GM19351 (cell line): Measurements from ENCODE around the gene RAP1GAP.
"Not testable (repeated sequence)": the region's sequence is repeated elsewhere in the genome, so short reads cannot be mapped to it uniquely, and the experiment has no call there.

ENCODE experiments used
- ATAC-seq: cut with Tn5 transposase; IDR thresholded peaks from one replicate; pipeline ENCODE4 v1.9.1; 2021; ENCODE audit warnings: mild to moderate bottlenecking, moderate library complexity; ENCODE audit not compliant: unreplicated experiment

Gene RAP1GAP

DNA sequence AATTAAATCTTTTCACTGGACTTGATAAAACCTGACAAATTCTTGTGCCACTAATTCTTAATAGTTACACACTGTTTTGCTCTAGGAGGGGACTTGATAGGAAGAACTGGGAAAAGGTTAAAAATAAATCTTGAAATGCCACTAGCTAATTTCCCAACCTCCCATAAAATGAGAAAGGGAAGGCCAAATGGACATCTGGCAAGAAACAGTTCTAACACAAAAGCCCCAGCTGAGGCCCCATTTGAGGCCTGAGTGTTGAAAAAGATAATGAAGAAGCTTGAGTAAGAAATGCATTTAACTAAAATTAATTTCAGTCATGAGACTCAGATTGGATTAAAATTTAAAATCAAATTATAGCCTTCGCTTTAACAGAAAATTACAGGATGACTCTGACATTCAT lies 11.2 kb upstream of the RAP1GAP start:
- no peak for ATAC-seq

DNA sequence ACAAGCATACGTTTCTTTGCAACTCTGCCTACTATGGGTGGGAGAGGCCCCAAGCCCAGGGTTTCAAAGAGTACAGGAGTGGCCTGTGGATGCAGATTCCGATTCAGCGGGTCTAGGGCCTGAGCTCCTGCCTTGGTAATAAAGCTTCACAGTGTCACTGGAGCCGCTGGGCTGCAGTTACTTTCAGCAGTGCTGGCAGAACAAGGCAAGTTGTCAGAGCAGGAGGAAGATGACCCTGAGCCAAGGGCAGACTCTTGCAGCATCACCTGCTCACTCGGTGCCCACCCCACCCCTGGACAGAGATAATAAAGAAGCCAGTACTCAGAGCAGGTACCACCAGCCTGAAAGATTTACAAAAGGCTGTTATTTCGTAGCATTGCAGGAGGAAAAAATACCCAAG lies 8.0 kb upstream of the RAP1GAP start:
- ATAC-seq: no peak

DNA sequence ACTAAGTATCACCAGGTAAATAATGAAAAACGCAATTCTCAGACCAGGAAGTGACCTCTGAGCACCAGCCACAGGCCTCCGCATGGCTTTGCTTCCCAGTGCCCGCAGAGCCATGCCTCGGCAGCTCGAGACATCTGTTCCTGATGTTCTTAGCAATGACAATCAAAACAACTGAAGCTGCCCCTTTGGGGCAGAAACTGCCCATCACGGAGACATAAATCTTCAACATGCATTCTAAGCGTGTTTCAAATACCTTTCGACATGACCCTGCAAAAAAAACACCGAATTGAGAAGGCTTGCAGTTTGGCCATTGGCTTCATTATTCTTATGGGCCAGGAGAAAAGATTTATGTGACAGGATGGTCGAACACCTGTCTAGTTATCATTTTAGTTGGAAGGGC lies 5.8 kb upstream of the RAP1GAP start:
- ATAC-seq: no peak

DNA sequence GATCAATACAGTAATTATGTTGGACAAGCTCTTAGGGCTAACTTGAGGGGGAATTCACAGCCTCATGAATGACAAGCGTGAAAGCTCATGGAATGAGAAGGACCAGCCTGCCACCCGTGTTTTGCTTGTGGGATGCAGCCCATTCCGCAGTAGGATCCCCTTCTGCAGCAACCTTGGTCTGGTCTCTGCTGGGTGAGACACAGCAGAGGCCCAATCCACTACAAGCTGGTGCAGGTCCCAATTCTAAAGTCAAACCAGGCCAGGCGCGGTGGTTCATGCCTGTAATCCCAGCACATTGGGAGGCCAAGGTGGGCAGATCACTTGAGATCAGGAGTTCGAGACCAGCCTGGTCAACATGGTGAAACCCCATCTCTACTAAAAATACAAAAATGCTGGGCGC lies 4.7 kb upstream of the RAP1GAP start:
- ATAC-seq: not testable (repeated sequence)

DNA sequence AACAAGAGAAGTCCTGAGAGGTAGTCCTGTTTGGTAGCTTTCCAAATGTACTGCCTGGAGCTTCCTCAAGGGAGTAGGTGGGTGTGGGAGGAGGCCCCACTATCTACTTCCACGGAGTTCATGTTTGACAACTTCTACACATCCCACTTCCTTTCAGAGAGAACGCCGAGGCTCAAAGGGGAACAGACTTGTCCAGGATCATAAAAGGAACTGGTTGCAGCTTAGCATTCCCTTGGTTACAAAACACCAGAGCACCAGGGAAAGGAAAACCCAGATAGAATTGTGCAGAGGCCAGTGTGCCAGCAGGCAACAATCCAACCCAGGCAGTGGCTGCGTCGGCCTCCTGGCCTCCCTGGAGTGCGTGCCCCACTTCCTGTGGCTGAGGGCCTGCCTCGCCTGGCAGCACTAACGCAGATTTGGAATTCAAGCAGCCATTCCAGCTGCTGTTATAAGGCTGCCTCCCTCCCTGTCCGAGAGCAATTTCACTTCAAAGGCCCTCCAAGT lies 4.2 kb upstream of the RAP1GAP start:
- ATAC-seq: no peak

DNA sequence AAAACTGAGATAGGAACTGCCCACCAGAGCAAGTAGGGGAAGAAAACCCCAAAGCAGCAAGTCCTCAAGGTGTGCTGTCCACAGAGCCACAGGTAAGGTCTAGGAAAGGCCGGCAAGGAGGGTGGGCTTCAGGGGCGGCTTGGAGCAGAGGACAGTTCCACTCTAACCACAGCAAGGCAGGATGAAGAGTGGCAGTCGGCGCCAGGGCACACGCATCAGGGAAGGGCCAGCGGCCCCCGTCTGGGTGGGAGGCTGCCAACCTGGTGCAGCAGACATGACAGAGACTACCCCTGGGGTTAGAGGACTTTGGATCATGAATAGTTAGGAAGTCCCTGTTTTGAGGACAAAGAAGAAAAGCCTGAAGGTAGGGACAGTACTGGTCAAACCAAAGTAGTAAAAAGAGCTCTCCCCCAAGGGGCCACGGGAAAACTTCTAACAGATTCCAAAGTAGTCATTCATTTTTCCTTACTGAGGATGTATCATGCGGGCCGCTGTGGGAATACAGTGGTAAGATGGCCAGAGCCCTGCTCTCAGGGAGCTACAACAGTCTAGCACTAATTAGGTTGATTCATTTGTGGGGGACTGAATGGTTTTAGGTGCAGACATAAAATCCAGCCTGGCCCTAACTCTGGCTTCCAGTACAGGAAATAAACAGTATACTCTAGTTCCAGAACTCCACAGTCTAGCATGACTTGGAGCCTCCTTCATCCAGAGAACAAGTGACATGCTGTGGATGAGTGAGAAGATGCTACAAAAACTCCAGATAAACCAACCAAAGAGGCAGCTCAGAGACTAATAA lies 3.5 kb upstream of the RAP1GAP start:
- no peak for ATAC-seq

DNA sequence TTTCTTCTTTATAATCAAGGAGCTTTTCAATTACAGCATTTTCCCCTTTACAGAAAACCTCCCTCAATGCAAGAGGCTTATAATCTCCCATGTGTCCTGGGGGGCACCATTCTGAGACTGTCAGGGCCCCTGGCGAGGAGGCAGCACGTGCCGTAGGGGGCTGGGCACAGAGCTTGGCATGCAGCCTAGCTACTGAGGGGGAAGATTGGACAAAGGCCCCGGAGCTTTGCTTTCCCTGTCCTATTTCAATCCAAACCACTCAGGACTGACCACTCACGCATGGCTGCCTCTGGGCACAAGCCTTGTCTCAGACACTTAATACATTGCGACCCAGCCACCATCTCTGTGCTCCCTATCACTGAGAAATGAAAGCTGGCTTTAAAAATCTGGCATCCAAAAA lies 2.8 kb upstream of the RAP1GAP start:
- ATAC-seq: no peak

DNA sequence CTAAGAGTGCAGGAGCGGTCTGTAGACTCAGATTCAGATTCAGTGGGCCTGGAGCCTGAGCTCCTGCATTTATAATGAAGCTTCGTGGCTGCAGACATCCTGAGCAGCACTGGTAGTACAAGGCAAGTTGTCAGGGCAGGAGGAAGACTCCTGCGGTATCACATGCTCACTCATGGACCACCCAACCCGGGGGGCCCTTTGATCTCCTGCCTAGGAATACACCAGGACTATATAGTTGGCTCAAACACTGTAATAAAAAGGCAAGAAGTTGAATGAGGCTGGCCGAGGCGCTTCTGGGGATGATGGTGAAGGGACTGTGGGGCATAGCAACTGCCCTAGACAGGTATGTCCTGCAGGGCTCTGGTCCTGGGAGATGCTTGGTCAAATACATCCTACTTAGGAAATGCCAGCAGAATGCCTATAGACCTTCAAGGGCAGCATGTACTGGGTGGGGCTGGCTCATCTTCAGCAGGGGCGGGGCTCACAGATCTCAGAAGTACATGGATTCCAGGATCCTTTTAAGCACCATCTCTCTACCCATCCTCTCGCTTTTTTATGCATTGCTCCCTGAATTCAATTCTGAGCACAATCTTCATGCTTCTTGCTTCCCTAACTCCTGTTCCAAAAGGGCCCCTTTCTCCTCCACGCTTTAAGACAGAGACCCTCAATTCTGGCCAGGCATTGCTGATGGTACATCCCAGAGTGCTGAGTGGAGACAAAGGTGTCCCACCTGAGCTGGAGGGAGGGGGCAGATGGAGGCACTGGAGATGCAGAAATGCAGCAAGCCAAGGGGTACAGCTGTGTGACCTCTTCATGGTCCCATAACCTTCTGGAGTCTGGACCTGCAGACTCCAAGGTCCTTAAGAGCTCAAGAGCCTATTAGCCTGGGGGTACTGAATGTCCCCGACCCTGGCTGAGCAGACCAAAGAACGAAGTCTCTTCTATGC lies 2.1 kb upstream of the RAP1GAP start:
- ATAC-seq: no peak

DNA sequence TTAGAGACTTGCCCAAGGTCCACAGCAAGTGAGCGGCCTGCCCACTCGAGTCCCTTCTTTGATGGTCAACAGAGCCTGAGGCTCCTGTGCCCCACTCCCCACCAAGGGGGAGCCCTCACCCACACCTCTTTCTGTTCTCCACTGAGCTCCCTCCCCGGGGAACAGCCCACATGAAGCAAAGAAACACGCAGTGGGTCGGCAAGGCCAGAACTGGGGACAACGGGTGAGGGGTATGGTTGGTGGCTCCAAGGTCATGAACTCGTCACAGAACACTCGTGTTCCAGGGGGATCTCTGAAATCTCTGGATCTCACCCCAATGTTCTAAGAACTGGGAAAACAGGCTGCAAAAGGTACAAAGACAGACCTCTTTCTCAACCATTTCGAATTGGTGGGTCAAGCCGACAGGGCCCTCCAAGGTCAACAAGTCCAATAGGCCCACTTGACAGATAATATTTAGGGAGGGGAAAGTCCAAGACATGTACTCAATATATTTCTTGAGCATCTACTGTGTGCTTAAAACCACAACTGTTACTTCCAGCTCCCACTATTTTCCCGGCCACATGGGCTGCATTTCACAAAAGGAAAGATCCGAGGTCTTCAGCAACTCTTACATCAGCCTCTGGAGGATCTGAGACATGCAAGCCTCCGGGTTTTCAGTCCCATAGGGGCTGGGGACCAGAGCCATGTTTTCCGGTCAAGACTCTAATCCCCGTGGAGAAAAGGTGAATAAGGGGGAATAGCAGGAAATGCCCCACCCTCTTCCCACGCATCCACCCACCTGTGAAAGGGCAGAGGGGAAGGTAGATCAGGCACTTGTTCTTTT lies 1.1 kb upstream of the RAP1GAP start:
- no peak for ATAC-seq

DNA sequence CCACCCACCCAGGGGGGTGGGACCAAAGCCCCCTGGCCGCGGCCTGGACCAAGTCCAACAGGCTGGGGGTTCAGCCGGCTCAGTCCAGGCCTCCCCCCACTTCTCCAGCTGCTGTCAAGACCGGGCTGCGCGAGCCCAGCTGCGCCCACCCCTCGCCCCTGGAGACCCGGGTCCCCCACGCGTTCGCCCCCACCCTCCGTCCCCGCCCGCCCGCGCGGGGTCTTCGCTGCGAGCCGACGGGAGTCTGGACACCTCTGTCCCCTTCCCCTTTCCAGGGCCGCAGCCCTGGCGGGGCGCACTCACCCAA lies 253 bp downstream of the RAP1GAP start:
- no peak for ATAC-seq

DNA sequence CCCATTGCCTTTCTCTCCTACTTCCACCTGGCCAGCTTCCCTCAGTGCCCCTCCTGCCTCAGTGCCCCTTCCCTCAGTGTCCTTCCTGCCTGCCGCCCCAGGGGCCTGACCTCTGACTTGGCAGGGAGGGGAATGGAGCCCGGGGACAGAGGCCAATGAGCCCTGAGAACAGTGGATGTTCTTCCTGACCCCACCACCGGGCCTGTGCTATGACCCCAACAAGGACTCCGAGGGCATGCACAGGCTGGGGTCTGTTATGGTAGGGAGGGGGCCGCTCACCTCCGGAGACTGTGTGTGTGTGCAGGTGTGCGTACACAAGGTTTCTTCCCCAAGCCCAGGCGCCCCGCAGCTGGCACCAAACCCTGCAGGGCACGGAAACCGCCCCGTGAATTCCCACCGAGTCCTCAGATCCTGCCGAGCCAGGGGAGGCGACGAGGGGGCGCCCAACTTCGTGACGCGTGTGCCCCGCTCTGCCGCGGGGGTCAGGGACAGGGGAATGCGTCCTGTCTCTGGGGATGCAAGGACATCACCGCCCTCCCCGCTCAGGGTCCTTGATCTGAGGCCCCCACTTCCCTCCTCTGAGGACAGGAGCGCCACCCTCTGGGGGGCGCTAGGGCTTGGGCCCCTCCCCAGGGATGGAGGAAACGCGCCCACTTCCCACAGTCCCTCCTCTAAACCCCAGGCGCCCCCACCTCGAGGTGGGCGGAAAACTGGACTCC lies 766 bp downstream of the RAP1GAP start:
- ATAC-seq: no peak

DNA sequence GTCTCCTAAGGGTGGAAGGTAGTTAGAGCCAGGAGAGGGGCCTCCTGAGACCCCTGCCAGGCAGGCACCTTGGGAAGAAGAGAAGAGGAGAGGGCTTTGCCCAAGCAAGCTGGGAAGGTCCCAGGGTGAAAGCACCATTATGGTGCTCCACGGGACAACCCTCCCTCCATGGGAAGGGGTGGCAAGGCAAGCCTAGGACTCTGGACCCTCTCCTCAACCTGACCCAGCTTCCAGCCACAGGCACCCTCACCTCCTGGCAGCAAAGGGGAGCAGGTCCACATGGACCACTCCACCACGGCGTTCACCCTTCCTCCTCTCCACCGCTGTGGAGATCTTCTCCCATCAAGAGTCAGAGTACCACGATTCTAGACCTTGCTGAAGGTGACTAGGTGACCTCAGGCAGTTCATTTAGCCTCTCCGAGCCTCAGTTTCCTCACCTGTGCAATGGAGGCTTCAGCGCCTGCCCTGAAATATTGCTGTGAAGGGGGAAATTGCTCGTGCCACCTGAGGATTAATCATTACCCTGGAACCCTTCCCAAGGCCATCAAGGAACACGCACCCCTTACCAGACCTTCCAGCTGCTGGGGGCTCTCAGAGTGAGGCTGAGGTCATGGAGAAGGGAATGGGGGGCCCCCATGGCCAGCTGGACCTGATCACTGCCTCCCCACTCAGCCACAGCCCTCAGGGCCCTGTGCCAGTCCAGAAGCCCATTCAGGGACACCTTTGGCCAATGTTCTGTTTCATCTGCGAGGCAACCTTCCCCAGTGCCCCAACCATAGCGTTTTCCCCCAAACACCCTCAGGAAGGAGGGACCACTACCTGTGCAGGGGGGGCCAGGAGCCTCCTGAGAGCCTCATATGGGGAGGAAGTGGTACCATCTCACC lies 1.6 kb downstream of the RAP1GAP start:
- no peak for ATAC-seq

DNA sequence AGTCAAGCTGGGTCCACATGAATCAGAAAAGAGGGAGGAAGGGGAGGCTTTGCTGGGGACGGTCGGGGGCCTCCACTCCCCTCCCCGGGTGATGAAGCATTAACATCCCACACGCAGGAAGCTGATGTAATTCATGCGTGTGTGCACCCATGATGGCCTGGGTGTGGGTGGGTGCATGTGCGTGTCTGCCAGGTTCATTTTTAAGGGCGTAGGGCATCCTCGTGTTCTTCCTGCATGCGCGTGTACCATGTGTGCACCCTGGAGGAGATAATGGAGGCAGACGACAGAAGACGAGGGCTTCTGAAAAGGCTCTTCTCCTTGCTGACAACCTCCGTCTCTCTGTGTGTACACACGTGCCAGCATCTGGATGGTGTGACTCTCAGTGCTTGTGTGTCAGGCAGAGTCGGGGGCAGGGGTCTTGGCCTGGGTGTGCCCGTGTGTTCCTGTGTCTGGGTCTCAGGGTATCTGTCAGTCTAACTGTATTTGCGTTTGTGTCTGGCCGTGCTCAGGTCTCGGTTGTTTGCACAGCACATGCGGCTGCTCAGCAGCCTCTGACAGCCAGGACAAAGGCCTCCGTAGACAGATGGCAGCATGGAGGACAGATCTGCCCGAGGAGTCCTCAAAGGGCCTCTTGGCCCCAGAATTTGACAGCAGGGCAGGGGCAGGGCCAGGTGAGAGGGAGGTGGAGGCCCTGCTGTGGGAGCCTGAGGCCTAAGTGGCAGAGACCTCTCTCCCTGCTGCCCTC lies 2.4 kb downstream of the RAP1GAP start:
- no peak for ATAC-seq

DNA sequence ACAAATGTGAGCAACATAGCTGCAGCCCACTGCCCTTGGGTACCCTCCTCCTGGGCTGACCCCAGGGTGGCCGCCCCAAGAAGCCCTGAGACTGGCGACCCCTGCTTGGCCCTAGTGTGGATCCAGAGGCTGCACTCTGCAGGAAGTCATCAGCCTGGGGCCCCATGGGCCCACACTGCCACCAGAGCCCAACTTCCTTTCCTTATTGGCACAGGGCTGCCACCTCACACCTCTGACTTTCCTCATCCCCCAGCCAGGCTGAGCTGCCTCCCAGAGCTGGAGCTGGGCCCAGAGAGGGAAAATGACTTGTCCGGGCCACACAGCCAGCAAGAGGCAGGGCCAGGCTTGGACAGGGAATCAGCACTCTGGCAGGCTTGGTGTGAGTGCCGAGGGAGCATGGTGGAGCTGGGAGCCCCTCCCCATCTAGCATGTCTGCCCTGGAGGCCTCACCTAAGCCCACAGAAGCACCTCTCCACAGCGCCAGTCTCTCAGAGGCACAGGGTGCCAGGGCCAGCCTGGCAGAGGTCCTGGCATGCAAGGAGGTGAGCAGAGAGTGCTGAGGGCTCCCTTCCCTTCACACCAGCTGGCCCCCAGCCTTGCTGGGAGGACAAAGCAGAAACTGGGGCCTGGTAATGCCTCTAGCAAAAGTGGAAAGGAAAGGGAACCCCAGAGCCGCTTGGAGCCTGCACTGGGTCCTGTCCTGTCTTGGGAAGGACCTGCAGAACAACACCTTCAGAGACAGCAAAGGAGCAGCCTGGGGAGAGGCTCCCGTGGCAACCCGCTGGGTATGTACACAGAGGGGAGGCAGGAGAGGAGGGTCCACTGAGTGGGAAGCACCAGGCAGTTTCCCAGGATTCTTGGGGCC lies 3.2 kb downstream of the RAP1GAP start:
- no peak for ATAC-seq

DNA sequence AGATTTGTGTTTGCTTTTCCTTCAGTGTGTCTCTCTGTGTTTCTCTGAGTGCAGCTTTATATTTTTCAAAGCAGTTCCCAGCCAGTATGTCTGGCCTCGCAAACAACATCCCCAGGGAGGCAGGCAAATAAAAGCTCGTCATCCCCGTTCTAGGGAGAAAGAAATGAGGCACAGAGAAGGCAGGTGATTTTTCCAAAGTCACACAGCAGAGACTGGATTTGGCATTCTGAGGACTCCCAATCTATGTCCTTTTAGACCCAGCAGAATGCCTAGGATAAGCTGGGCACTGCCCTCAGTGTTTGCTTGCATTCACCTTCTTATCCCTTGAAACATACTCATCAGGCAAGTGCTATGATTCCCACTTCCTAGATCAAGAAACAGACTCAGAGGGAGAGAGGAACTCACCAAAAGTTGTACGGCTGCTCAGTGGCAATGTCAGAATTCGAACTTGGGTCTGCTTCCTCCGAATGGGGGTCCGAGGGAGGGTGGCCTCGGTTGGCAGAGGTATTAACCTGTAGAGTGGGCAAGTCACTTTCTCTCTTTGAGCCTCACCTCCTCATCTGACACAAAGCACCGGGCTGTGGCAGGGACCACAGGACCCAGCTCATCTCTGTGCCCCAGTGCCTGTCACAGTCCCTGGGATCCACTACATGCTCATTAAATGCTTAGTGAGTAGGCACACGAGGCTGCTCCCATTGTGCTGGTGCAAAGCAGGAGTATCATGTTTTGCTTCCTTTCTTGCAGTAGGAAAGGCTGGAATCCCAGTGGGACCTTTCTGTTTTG lies 4.2 kb downstream of the RAP1GAP start:
- no peak for ATAC-seq

DNA sequence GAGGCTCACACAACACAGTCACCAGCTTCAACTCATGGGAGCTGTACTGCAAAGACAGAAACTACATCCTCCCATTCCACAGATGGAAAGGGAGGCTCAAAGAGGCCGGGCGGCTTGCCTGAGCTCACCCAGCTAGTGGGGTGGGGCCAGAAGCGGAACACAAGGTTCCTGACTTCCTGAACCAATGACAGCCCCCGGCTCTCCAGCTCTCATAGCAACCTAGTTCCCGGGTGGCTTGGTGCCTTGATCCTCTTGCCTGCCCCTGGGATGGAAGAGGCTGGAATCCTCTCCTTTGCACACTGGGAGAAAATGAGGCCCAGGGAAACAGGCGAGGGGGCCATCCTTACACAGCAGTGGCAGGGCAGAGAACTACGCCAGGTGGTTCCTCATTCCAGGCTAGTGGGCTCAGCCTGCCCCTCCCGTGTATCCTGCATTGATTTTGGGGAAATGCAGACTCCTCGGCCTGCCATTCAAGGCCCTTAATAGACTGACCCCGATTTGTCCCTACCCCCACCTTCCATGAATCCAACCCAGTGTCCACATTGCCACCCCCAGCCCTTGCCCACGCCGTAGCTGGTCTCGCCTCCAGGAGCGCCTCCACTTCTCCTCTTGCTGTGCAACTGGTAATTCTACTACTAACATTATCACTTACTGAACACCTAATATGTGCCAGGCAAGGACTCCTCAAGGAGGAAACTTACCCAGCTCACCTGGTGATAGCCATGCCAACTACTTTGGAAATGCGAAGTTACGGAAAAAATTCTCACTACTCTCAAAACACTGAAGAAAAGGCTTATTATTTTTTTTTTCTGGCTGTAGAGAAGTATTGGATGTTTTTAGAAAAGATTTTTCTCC lies 5.0 kb downstream of the RAP1GAP start:
- ATAC-seq: no peak
